Measurements from ENCODE around the gene CFAP99.
"Not testable (repeated sequence)": the region's sequence is repeated elsewhere in the genome, so short reads cannot be mapped to it uniquely, and the experiment has no call there.

CFAP99 gene

GRCh38 chr4:2418650-2419571, at the start of gene CFAP99:
Gene CFAP99 (plus strand): TSS chr4:2418955.
- peak; percentile 99 for DNase-seq (ENCODE audit: low spot score)

- DNase-seq (ENCODE audit: low spot score), result no peak
Observed at GRCh38 chr4:2370597-2371320, 48.0 kb upstream of the CFAP99 start.

- DNase-seq (ENCODE audit: low spot score), result no peak
Observed at GRCh38 chr4:2371765-2372487, 46.8 kb upstream of the CFAP99 start.

GRCh38 chr4:2372488-2373030, 46.2 kb upstream of the CFAP99 start:
- DNase-seq (ENCODE audit: low spot score), result no peak

GRCh38 chr4:2373532-2373931, 45.2 kb upstream of the CFAP99 start:
- no peak for DNase-seq (ENCODE audit: low spot score)

- no peak for DNase-seq (ENCODE audit: low spot score)
Observed at GRCh38 chr4:2375427-2375826, 43.3 kb upstream of the CFAP99 start.

GRCh38 chr4:2377241-2377640, 41.5 kb upstream of the CFAP99 start:
- no peak for DNase-seq (ENCODE audit: low spot score)

- DNase-seq (ENCODE audit: low spot score), result no peak
Observed at GRCh38 chr4:2378401-2378800, 40.4 kb upstream of the CFAP99 start.

- DNase-seq (ENCODE audit: low spot score), result no peak
Observed at GRCh38 chr4:2378898-2379297, 39.9 kb upstream of the CFAP99 start.

GRCh38 chr4:2380589-2380988, 38.2 kb upstream of the CFAP99 start:
- DNase-seq (ENCODE audit: low spot score), result not testable (repeated sequence)

GRCh38 chr4:2382769-2383202, 36.0 kb upstream of the CFAP99 start:
- not testable (repeated sequence) for DNase-seq (ENCODE audit: low spot score)

GRCh38 chr4:2383220-2383631, 35.5 kb upstream of the CFAP99 start:
- DNase-seq (ENCODE audit: low spot score), result not testable (repeated sequence)

GRCh38 chr4:2383760-2384159, 35.0 kb upstream of the CFAP99 start:
- no peak for DNase-seq (ENCODE audit: low spot score)

GRCh38 chr4:2384245-2384644, 34.5 kb upstream of the CFAP99 start:
- DNase-seq (ENCODE audit: low spot score), result no peak

- DNase-seq (ENCODE audit: low spot score), result no peak
Observed at GRCh38 chr4:2385516-2385915, 33.2 kb upstream of the CFAP99 start.

- DNase-seq (ENCODE audit: low spot score), result no peak
Observed at GRCh38 chr4:2386717-2387116, 32.0 kb upstream of the CFAP99 start.

- DNase-seq (ENCODE audit: low spot score), result no peak
Observed at GRCh38 chr4:2387218-2387617, 31.5 kb upstream of the CFAP99 start.

GRCh38 chr4:2387829-2388228, 30.9 kb upstream of the CFAP99 start:
- DNase-seq (ENCODE audit: low spot score), result no peak

GRCh38 chr4:2388429-2389182, 30.1 kb upstream of the CFAP99 start:
- no peak for DNase-seq (ENCODE audit: low spot score)

GRCh38 chr4:2389691-2390090, 29.1 kb upstream of the CFAP99 start:
- DNase-seq (ENCODE audit: low spot score), result no peak

- no peak for DNase-seq (ENCODE audit: low spot score)
Observed at GRCh38 chr4:2390146-2390545, 28.6 kb upstream of the CFAP99 start.

Data from activated CD4-positive, alpha-beta T cell treated with anti-CD3 and anti-CD28 coated beads, Interleukin-2, Interleukin-4, amounts not matched to agents 100 ng/mL and 50 ng/mL, durations not matched to agents 16 hours and 8 hours (primary cell).